T-helper 2 cell treated with Interferon-gamma antibody and Interleukin-4, amounts not matched to agents 5 μg/mL and 100 μg/mL, for 36 hours (primary cell): ENCODE data around the gene GALNT2.

Experiments used
- DNase-seq: peaks from one replicate; pipeline ENCODE4 v3.0.0; 2021; ENCODE audit warnings: low spot score
- H3K27ac Mint-ChIP-seq: one replicate; pipeline ENCODE4 v1.8.0; 2021; ENCODE audit warnings: mild to moderate bottlenecking, mixed read lengths
- H3K27me3 Mint-ChIP-seq: one replicate; pipeline ENCODE4 v1.8.0; 2021; ENCODE audit warnings: low read depth, mixed read lengths
- H3K36me3 Mint-ChIP-seq: one replicate; pipeline ENCODE4 v1.8.0; 2021; ENCODE audit warnings: low read depth, mixed read lengths
- H3K4me1 Mint-ChIP-seq: one replicate; pipeline ENCODE4 v1.8.0; 2021; ENCODE audit warnings: low read depth, mixed read lengths
- H3K4me3 Mint-ChIP-seq: one replicate; pipeline ENCODE4 v1.8.0; 2022; ENCODE audit warnings: mild to moderate bottlenecking, moderate library complexity, mixed read lengths
- H3K9me3 Mint-ChIP-seq: one replicate; pipeline ENCODE4 v1.8.0; 2021; ENCODE audit warnings: mixed read lengths

GALNT2 gene

DNA sequence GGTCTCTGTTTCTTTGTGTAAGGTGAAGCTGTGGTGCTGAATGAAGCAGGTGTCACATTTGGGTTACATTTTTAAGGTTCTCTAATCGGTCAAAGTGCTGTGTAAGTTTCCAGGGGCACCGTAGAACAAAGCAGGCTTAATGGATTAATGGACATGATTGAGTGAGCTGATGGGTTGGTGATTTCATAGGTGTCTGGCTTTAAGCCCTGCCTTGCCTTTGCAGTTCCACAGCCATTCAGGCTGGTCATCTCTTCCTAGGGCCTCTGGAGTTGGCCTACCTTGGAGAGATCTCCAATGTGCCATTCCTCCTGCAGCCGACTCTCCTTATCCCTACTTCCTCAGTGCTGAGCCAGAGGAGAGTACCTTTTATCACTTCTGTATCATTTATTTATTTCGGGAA is 15.2 kb downstream of the GALNT2 start:
- DNase-seq, result no peak
- peaks cover 2% of the 10 kb centered on the region for H3K27me3 Mint-ChIP-seq
- no peak overlapping the region for H3K4me3 Mint-ChIP-seq
- peak overlapping the region; percentile 81 for H3K27ac Mint-ChIP-seq
- peaks cover 20% of the 10 kb centered on the region for H3K4me1 Mint-ChIP-seq
- H3K36me3 Mint-ChIP-seq, result peaks cover 10% of the 10 kb centered on the region
- peaks cover 11% of the 10 kb centered on the region for H3K9me3 Mint-ChIP-seq

DNA sequence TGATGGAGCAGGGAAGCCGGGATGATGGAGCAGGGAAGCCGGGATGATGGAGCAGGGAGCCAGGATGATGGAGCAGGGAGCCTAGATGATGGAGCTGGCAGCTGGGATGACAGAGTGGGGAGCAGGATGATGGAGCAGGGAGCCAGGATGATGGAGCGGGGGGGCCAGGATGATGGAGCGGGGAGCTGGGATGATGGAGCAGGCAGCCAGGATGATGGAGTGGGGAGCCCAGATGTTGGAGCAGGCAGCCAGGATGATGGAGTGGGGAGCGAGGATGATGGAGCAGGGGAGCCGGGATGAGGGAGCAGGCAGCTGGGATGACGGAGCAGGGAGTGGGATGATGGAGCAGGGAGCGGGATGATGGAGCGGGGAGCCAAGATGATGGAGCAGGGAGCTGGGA is 16.0 kb downstream of the GALNT2 start:
- Mint-ChIP-seq H3K4me3 (no peak overlapping the region), H3K9me3 (peaks cover 11% of the 10 kb centered on the region), H3K4me1 (peaks cover 24% of the 10 kb centered on the region), H3K36me3 (peaks cover 9% of the 10 kb centered on the region), H3K27me3 (peaks cover 2% of the 10 kb centered on the region), H3K27ac (peak overlapping the region; percentile 81)
- no peak for DNase-seq

DNA sequence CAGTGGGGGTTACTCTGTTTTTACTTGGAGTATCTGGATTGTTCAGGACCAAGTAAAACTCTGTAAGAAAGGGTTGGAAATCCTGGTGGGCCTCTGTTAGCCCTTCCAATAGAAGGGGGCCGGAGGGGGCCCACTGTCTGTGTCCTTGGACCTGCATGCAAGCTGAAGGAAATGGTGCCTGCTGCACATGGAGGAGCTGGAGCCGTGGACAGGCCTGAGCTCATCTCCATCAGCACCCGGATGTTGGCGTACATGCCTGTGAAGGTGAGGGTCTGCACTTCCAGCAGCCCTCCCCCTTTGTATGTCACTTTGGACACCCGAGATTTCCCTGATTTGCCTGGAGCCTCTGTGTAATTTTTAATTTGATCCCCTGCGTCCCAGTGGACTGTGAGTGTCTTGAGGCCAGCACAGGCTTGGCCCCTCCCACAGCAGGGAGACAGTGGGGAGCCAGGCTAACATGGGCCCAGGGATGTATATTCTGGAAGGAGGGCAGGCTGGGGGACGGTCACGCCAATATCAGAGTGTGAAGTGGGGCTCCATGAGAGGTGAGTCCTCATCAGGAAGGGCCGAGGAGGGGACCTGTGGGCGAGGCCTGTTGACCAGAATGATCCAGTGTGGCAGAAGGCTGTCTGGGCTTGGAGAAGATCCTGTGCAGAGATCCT is 16.8 kb downstream of the GALNT2 start:
- H3K27ac Mint-ChIP-seq, result peak overlapping the region; percentile 67
- H3K4me1 Mint-ChIP-seq, result peaks cover 26% of the 10 kb centered on the region
- H3K36me3 Mint-ChIP-seq, result peaks cover 9% of the 10 kb centered on the region
- peaks cover 2% of the 10 kb centered on the region for H3K27me3 Mint-ChIP-seq
- H3K9me3 Mint-ChIP-seq, result peaks cover 11% of the 10 kb centered on the region
- DNase-seq, result no peak
- peak overlapping the region; percentile 55 for H3K4me3 Mint-ChIP-seq

DNA sequence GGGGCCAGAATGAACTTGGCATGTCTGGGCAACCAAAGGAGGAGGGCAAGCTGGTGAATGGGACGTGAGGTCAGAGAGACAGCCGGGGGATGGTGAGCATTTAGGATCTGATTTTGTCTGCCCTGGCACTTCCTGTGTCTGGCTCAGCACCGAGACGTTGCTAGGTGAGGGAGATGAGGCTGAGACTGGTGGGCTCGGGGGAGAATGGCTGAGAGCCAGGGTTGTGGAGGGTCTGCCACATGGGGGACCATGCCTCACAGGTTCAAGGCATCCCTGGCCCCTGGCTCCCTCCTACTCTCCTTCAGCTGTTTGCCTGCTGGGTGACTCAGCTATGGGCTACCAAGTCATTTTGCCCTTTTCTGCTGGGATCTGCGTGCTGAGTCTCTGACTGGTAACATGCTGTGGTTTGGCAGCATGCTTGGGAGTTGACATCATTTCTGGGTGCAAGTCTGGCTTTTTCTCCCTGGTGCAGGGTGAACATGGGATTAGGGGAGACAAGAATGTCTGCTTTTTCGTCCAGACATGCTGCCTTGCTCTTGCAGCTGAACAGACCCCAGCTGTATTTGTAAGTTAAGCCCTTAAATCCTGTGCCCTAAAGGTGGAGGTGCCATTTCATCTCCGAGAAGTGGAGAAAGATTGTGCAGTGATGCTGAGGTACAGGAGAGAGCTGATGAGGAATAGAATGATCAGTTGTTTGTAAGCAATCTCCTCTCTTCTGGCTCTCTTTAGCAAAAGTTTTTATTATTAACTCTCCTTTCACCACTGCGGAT is 17.6 kb downstream of the GALNT2 start:
- Mint-ChIP-seq H3K36me3 (peaks cover 9% of the 10 kb centered on the region), H3K9me3 (peaks cover 11% of the 10 kb centered on the region), H3K27ac (peak overlapping the region; percentile 67), H3K4me3 (peak overlapping the region; percentile 55), H3K27me3 (peaks cover 2% of the 10 kb centered on the region), H3K4me1 (peaks cover 27% of the 10 kb centered on the region)
- DNase-seq, result peak; percentile 78

DNA sequence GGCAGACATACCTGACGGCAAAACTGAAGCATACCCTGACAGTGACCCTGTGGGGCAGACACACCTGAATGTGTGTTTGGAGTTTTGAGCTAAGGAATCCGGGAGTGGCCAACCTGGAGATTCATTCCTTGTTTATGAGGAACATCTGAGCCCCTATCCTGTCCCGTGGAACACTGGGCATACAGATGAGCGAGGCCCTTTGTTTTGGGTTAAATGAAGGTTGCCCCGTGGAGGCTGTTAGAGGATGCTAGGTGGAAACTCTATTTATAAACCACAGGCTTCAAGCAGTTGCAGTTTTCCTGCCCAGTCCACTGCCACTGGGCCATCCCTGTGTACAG is 18.1 kb downstream of the GALNT2 start:
- H3K27ac Mint-ChIP-seq, result no peak overlapping the region
- H3K4me3 Mint-ChIP-seq, result no peak overlapping the region
- H3K36me3 Mint-ChIP-seq, result peaks cover 10% of the 10 kb centered on the region
- H3K9me3 Mint-ChIP-seq, result peaks cover 11% of the 10 kb centered on the region
- peaks cover 27% of the 10 kb centered on the region for H3K4me1 Mint-ChIP-seq
- no peak for DNase-seq
- H3K27me3 Mint-ChIP-seq, result peaks cover 2% of the 10 kb centered on the region

DNA sequence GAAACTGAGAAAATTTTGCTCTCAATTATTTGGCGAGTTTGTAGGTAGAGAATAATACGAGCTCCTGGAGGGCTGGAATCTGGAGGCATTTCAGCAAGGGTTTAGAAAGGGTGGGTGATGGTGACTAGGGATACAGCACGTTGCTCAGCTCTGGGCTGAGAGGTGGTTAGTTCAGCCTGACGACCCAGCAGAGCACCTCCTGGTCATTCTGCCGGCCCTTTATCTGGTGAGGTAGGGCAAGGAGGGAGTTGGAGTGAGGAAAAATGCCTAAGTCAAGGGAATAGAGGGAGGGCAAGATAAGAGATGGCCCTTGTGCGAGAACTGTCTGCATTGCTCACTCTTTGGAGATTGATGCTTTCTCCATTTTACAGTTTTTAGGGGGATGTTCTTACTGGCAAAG is 19.1 kb downstream of the GALNT2 start:
- H3K36me3 Mint-ChIP-seq, result peaks cover 13% of the 10 kb centered on the region
- peaks cover 11% of the 10 kb centered on the region for H3K9me3 Mint-ChIP-seq
- no peak for DNase-seq
- no peak overlapping the region for H3K27ac Mint-ChIP-seq
- peaks cover 29% of the 10 kb centered on the region for H3K4me1 Mint-ChIP-seq
- peaks cover 2% of the 10 kb centered on the region for H3K27me3 Mint-ChIP-seq
- H3K4me3 Mint-ChIP-seq, result no peak overlapping the region

DNA sequence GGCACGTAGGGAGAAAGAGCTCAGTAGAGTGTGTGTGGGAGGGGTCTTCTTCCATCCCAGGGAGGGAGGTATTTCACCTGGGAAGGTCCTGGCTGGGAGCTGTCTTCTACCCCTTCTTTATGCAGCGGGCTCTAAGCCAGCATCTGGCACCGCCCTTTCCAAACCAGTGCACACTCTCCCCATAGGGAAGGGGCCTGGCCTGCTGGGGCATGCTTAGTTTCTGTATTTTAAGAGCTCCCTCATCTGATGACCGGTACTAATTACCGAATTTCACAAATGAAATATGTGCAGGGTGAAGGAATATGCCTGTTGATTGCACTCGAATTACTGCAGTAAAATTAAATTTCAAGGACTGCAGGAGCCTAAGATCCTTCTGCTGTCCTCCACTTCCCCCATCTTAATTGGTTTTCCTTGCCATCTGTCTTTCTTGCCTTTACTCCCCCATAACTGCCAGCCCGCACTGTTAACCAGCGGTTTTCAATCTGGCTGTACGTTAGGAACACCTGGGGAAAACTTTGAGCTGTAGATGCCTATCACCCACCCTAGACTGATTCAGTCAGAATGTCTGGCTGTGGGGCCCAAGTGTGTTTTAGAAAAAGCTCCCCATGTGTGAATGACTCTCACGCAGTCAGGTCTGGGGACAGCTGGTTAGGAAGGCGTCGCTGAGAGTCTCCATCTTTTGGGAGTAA is 20.1 kb downstream of the GALNT2 start:
- Mint-ChIP-seq H3K27ac (no peak overlapping the region), H3K36me3 (peaks cover 14% of the 10 kb centered on the region), H3K9me3 (peaks cover 11% of the 10 kb centered on the region), H3K4me1 (peaks cover 32% of the 10 kb centered on the region), H3K4me3 (no peak overlapping the region), H3K27me3 (peaks cover 2% of the 10 kb centered on the region)
- no peak for DNase-seq

DNA sequence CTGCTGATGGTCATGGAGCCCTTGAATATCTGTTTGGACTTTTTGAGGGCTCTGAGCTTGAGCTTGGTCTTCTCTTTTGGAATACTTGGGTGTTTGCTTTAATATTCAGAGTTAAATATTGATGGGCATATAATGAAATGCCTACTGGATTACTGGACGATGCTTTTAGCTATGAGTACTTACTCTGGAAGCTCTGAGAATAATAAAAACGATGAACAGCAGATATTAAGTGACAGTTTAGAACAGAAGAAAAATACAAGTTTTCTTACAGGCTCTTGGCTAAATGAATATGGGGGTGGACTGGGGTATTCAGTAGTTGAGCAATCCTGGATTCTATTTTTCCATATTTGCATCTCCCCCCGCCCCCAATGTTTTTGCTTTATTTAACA is 20.7 kb downstream of the GALNT2 start:
- H3K4me1 Mint-ChIP-seq, result peaks cover 29% of the 10 kb centered on the region

DNA sequence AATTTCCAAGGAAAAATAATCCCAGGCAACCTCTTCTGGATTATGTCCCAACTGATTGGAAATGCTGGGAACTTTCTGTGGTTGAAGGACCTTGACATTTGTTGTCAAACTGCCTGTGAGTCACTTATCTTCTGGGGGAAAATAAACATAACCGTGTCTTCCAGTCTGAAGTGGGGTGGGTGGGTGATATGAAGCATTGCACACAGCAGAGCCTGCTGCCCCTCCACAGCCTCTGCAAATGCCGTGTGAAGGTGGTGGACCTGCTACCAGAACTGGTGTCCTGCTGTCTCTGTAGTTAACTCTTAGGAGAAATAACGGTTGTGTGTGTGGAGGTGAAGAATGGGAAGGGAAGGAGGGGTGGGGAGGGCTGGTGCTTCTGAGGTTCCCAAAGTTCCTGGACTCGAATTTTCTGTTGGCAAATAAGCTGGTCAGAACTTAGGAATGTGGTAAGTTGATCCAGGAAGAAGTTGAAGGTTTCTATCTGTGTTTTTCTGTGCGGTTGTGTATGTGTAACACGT is 23.2 kb downstream of the GALNT2 start:
- Mint-ChIP-seq H3K27ac (no peak overlapping the region), H3K4me1 (peaks cover 17% of the 10 kb centered on the region), H3K36me3 (peaks cover 6% of the 10 kb centered on the region), H3K9me3 (no peaks in the 10 kb centered on the region), H3K27me3 (no peaks in the 10 kb centered on the region), H3K4me3 (no peak overlapping the region)
- no peak for DNase-seq

More for the DNA sequence above, 20.7 kb downstream of the GALNT2 start:
- H3K9me3 Mint-ChIP-seq, result peaks cover 7% of the 10 kb centered on the region
- peaks cover under 1% of the 10 kb centered on the region for H3K27me3 Mint-ChIP-seq
- peaks cover 11% of the 10 kb centered on the region for H3K36me3 Mint-ChIP-seq
- no peak for DNase-seq
- no peak overlapping the region for H3K27ac Mint-ChIP-seq
- H3K4me3 Mint-ChIP-seq, result no peak overlapping the region

DNA sequence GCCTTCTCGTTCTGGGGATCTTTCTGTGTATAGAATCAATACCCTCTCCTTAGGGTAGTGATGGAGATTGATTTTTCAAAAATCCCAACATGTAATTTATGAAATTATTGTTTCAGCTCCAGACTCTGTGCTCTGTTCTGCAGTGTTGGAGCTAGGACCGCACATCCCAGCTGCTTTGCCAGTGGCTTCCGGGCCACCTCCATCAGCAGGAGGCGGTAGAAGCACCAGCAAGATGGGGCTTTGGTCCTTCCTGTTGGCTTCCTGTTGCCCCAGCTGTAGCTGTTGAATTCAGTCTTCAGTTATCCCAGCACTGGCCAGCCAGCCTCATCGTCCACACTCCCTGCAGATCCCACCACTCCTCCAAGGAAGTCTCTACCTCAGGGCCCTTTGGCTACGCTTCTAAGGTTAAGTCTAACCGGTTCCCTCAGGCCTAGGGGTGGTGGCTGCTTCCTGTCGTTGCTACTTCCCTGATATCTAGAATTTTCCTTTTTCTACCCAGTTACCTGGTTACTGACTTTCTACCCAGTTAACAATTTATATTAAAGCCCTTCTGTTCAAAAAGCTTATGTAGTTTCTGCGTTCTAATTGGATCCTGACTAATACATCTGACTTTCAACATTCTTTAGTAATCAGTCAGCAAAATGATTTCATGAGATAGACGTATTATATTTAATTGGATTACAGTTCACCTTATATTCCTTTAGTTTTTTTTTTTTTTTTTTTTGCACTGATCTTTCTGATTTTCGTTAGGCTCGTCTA is 24.6 kb downstream of the GALNT2 start:
- Mint-ChIP-seq H3K27me3 (no peaks in the 10 kb centered on the region), H3K9me3 (no peaks in the 10 kb centered on the region), H3K4me3 (no peak overlapping the region), H3K4me1 (peaks cover 13% of the 10 kb centered on the region), H3K27ac (no peak overlapping the region), H3K36me3 (peaks cover 6% of the 10 kb centered on the region)
- no peak for DNase-seq

DNA sequence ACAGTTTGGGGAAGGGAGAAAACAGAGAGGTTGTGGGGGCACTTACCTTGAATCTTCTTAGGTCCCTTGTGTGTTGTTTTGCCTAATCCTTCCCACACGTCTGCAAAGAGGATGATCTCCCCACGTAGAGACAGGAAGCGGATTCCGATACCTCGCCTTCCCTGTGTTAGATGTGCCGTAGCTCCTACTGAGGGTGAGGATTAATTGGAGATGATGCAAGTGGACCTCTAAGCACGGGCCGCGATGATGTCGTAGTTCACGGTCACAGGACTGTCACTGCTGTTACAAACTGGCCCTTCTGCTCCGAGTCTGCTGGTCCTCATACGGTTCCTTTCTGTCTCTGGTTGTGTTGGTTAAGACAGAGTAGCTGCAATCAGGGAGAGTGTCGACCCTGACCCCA is 27.7 kb downstream of the GALNT2 start:
- no peak for DNase-seq
- Mint-ChIP-seq H3K36me3 (peaks cover 9% of the 10 kb centered on the region), H3K27me3 (no peaks in the 10 kb centered on the region), H3K27ac (no peak overlapping the region), H3K4me1 (peaks cover 5% of the 10 kb centered on the region), H3K9me3 (no peaks in the 10 kb centered on the region), H3K4me3 (no peak overlapping the region)

DNA sequence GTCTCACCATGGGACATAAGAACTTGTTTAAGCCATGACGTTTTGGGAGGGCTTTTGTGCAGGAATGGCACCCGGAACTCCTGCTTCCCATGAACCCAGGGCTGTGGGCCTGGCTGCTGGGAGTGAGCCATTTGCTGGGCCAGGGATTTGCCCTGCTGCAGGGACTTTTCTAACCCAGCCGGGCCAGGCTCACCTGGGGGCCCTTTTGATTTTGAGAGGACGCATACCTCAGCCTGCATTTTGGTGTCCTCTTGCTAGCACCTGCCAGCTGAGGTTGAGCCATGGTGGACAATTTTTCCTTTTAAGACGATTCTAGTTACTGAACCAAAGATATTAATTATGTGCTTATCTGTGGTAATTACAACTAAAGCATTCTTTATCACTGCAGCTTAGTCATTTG is 28.9 kb downstream of the GALNT2 start:
- no peak for DNase-seq
- Mint-ChIP-seq H3K27me3 (no peaks in the 10 kb centered on the region), H3K27ac (no peak overlapping the region), H3K9me3 (no peaks in the 10 kb centered on the region), H3K36me3 (peaks cover 5% of the 10 kb centered on the region), H3K4me3 (no peak overlapping the region), H3K4me1 (peaks cover 3% of the 10 kb centered on the region)

DNA sequence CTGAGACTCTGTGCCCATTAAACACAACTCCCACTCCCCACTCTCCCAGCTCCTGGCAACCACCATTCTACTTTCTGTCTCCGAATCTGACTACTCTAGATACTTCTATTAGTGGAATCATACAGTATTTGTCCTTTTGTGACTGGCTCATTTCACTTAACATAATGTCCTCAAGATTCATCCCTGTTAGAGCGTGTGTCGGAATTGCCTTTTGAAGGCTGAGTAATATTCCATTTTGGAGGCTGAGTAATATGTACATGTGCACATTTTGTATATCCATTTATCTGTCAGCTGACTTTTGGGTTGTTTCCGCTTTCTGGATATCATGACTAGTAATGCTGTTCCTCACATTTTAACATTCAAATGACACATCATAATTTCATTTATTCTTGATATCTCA is 30.3 kb downstream of the GALNT2 start:
- no peaks in the 10 kb centered on the region for H3K27me3 Mint-ChIP-seq
- no peak for DNase-seq
- peaks cover 4% of the 10 kb centered on the region for H3K36me3 Mint-ChIP-seq
- H3K4me1 Mint-ChIP-seq, result peaks cover 2% of the 10 kb centered on the region
- H3K27ac Mint-ChIP-seq, result no peak overlapping the region
- no peak overlapping the region for H3K4me3 Mint-ChIP-seq
- H3K9me3 Mint-ChIP-seq, result no peaks in the 10 kb centered on the region
